GM18502 (cell line): ENCODE data around the gene MROH9.
A peak's percentile ranks its signal among the peaks of the same experiment; 100 is the strongest.
"Not testable (repeated sequence)": the region's sequence is repeated elsewhere in the genome, so short reads cannot be mapped to it uniquely, and the experiment has no call there.

Source experiments
- ATAC-seq: cut with Tn5 transposase; IDR thresholded peaks from one replicate; pipeline ENCODE4 v1.9.1; 2021; ENCODE audit warnings: mild to moderate bottlenecking; ENCODE audit not compliant: unreplicated experiment, poor library complexity

The MROH9 gene

GRCh38 chr1:170935231-170935630, at the start of gene MROH9:
Gene MROH9 (plus strand): TSS chr1:170935534. CDS start chr1:170945557, 10,023 bp downstream.
- ATAC-seq = no peak

GRCh38 chr1:170885551-170885950, 49.8 kb upstream of the MROH9 start:
- ATAC-seq = no peak

- no peak for ATAC-seq
Measured at GRCh38 chr1:170886460-170886859, 48.9 kb upstream of the MROH9 start.

- ATAC-seq = no peak
Measured at GRCh38 chr1:170887726-170888125, 47.6 kb upstream of the MROH9 start.

- no peak for ATAC-seq
Measured at GRCh38 chr1:170891872-170892271, 43.5 kb upstream of the MROH9 start.

- no peak for ATAC-seq
Measured at GRCh38 chr1:170893655-170894297, 41.6 kb upstream of the MROH9 start.

GRCh38 chr1:170903961-170904360, 31.4 kb upstream of the MROH9 start:
- no peak for ATAC-seq

- no peak for ATAC-seq
Measured at GRCh38 chr1:170908942-170909341, 26.4 kb upstream of the MROH9 start.

- no peak for ATAC-seq
Measured at GRCh38 chr1:170910273-170910672, 25.1 kb upstream of the MROH9 start.

- no peak for ATAC-seq
Measured at GRCh38 chr1:170917373-170917772, 18.0 kb upstream of the MROH9 start.

GRCh38 chr1:170924656-170925055, 10.7 kb upstream of the MROH9 start:
- ATAC-seq = not testable (repeated sequence)

GRCh38 chr1:170927955-170928840, 7.1 kb upstream of the MROH9 start:
- ATAC-seq = no peak

GRCh38 chr1:170929412-170929834, 5.9 kb upstream of the MROH9 start:
- no peak for ATAC-seq

- ATAC-seq = peak; percentile 92
Measured at GRCh38 chr1:170929835-170930554, 5.3 kb upstream of the MROH9 start.

GRCh38 chr1:170931650-170932049, 3.7 kb upstream of the MROH9 start:
- no peak for ATAC-seq

GRCh38 chr1:170932236-170932635, 3.1 kb upstream of the MROH9 start:
- no peak for ATAC-seq

- no peak for ATAC-seq
Measured at GRCh38 chr1:170938281-170938680, 2.9 kb downstream of the MROH9 start.

GRCh38 chr1:170939476-170939875, 4.1 kb downstream of the MROH9 start:
- ATAC-seq = no peak

- not testable (repeated sequence) for ATAC-seq
Measured at GRCh38 chr1:170951744-170952143, 16.4 kb downstream of the MROH9 start.

- no peak for ATAC-seq
Measured at GRCh38 chr1:170959385-170959784, 24.1 kb downstream of the MROH9 start.

GRCh38 chr1:170964506-170964905, 29.2 kb downstream of the MROH9 start:
- ATAC-seq = no peak
